HL-60/S4 (cell line): ENCODE measurements around the gene FCER1A.
"Not testable (repeated sequence)": the region's sequence is repeated elsewhere in the genome, so short reads cannot be mapped to it uniquely, and the experiment has no call there.

Source experiments
- in situ Hi-C: fragments of 300-500 bp; cut with MboI; formaldehyde crosslinking; loops from 2 replicates; pipeline ENCODE4 v1.14.3; 2022; ENCODE audit warnings: low sequenced_read_pairs

FCER1A gene

GRCh38 chr1:159342761-159343425 lies 40.8 kb downstream of the FCER1A start:
- in situ Hi-C loops = no loop called here

GRCh38 chr1:159349374-159349773 lies 47.2 kb downstream of the FCER1A start:
- in situ Hi-C loops = not testable (repeated sequence)

GRCh38 chr1:159352436-159352835 lies 50.3 kb downstream of the FCER1A start:
- in situ Hi-C loops = no loop called here
